ENCODE results near the gene VDR.

GRCh38 chr12:47832263-47832933 lies 72.4 kb downstream of the VDR start:
- TF ChIP-seq CTCF (IDR thresholded peaks at IDR 0.05) (no peak), POLR2A (IDR thresholded peaks at IDR 0.05) (no peak)

Data from adrenal gland (tissue), 5 donors.